HG03135 (cell line): ENCODE measurements around the gene TPM1.

Source experiments
- ATAC-seq: cut with Tn5 transposase; IDR thresholded peaks from one replicate; pipeline ENCODE4 v1.9.1; 2021; ENCODE audit warnings: mild to moderate bottlenecking, moderate library complexity; ENCODE audit not compliant: unreplicated experiment

TPM1 gene

DNA sequence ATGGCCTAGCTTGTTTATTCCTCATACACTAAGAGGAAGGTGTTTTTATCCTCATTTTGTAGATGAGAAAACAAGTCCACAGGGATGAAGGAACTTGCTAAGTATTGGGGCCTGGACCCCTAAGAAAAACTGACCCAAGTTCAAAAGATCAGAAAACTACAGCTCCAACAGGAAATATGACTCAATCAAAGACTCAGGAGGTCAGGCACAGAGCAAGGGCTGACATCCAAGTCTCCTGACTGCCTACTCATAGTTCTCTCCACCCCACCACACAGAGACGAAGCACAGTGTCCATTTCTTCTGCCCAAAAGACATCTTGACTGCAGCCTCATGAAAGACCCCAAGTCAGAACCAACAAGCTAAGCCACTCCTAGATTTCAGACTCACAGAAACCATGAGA is 26.9 kb upstream of the TPM1 start:
- no peak for ATAC-seq

DNA sequence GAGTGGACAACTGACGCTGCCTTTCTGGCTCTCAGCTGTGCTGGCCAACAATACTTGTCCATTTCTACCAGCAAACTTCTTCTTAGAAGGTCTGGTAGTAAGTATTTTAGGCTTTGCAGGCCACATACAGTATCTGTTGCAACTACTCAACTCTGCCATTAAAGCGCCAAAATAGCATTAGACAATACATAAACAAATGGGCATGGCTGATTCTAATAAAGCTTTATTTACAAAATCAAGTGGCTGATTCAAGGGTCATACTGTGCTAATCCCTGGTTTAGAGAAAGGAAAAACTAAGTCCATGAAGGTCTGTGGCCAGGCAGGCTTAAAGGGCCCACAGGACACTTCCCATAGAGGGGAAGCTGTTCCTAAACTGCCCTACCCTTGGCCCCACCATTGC is 26.3 kb upstream of the TPM1 start:
- ATAC-seq: no peak

DNA sequence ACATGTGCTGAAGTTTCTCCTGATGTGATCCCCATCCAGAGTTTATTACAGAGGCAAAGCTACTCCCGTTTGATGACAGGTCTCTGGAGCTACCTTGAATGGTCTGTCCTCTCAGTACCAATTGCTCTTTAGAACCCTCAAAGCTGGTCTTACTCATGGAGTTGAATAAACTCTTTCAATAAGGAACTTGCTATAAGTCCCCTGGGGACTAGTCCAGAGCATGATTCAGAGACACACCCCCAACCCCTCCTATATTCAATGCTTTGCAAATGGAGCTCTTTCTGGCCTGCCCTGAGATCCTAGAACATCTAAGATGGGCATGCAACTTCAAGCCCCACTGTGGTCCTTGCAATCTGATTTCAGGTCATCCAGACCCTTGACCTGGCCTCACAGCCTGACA is 23.9 kb upstream of the TPM1 start:
- no peak for ATAC-seq

DNA sequence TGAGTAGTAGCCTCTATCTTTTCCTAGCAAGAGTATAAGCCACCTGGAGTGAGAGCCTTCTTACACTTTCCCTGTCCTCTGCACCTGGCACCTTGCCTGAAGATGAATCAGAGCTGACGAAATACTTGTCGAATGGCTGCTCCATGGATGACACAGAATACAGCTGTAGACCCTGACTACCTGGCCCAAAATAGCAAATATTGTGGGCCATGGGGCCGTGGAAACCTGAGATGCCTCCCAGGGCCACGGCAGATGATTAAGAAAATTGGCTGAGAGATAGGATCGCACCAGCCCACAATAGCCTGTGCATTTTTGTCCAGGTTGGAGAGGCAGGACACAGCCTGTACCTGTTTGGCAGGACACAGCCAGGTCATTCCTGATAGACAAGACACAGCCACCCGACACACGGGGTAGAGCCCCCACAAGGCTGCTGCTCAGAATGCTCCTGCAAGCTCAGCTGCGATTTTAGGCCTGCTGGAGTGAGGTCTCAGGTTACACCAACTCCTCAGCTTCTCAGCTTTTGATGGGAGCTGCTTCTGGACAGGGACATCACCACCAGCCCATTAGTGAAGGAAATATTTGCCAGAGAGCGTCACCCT is 22.9 kb upstream of the TPM1 start:
- no peak for ATAC-seq

DNA sequence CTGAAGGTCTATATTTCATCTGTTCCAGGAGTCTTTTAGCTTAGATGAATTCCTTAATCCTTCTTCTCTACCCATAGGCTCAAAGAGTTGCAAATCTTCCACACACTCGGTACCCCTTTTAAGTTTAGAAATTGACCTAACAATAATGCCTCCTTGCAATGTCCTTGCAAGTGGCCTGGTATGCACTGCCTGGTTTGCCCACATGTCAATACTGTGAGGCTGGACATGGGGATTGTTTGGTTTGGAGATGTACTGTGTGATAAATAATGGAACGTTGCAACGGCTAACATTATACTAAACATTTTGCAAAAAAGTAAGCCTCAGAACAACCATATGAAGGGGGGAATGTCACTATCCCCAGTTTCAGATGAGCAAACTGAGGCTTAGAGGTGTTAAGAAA is 22.4 kb upstream of the TPM1 start:
- no peak for ATAC-seq

DNA sequence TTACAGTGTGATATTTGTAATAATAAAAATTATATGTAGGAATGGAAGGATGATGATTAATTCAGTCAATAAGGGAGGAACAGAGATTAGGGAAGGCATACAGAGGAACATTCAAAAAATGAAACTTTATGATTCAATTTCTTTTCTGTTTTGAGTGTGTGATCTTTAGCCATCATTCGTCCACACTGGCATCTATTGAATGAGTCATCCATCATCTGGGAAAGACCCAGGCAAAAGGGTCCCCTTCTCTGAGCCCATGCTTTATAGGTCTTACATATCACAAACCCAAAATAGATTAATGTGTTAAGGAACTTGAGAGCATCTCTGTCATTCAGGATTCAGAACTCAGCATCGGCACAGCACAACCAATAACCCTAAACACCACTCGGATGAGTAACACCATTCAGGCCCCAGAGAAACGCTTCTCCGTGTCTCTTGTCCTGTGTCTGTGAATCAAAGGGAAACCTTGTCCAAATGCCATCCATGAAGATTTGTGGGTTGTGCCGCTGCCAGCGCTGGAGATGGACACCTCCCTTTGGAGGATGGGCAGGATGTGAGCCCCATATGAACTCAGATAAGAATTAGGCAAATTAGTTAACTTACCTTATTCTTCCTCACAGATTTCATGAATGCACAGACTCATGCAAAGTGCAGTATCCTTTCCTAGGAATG is 21.7 kb upstream of the TPM1 start:
- ATAC-seq: no peak

DNA sequence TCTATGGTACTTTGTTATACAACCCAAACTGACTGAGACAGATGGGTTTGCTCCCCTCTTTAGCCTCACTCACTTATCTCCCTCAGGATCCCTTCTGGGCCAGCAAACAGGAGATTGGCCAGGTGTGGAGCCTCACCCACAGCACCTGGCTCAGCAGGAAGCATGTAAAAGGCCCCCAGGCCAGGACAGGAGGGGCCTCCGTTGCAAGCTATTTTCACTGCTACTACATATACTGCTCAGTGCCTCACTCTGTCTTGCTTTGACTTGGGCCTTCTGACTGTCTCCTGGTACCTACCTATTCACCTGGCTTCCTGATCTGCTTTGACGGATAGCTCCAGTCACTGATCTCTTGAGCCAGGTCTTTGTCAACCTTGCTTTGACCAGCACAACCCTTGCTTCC is 20.4 kb upstream of the TPM1 start:
- ATAC-seq: no peak

DNA sequence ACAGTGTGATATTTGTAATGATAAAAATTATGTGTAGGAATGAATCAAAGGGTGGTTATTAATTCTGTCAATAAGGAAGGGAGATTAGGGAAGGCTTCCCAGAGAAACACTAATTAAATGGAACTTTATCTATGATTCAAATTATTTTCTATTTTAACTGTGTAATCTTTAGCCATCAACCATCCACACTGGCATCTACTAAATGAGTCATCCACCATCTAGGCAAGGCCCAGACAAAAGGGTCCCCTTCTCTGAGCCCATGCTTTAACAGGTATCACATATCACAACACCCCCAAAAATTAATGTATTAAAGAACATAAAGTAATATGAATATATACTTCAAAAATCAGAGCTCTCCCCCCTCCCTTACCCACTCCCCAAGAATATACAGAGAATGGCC is 19.9 kb upstream of the TPM1 start:
- ATAC-seq: no peak

DNA sequence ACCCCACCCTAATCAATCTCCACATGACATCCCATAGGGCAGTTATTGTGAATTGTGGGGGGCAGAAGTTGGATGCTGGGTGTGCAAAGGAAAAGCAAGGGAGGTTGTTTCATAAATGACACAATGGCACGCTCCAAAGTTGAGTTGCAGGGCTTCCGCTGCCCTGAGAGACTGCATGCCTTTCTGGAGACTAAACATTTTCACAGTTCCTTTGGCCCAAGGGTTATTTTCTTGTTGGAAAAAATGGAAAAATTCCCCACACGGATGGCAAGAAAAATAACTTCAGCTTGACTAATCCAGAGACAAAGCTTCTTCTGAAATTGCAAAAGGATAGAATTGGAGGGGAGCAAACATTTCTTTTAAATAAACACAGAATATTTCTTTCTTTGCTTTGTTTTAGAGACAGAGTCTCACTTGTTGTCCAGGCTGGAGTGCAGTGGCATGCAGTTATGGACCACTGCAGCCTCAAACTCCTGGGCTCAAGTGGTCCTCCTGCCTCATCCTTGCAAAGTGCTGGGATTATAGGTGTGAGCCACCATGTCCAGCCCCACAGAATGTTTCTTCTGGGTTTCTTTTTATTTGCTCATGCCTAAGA is 19.1 kb upstream of the TPM1 start:
- ATAC-seq: no peak

DNA sequence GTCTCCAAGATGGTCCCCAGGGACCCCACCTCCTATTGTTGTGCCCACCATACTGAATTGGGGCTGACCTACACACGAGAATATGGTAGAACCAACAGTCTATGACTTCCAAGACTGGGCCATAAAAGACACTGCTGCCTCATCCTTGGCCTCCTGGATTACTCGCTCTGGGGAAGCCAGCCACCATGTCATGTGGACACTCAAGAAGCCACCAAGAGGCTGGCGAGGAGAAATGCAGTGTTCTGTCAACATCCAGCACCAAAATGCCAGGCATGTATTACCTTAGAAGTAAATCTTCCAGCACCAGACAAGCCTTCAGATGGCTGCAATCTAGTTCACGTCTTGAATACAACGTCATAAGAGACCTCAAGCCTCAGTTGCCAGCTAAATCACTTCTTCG is 17.1 kb upstream of the TPM1 start:
- ATAC-seq: no peak

DNA sequence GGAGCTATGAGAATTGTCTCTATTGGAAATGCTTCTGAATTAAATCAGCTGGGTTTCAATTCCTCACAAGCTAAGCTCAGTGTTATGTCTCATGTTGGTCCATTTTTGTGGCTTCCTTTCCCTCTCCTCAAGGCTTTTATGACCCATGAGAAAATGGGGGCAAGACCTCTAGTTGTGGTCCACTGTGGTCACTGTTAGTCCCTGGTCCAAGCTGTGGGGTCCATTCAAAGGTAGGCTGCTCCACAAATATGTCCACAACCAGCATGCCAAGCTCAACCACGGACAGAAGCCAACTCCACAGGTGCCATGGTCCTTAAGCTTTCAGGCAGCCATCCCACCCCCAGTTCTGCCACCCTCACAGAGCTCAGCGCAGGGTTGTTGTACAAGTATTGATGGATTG is 14.9 kb upstream of the TPM1 start:
- no peak for ATAC-seq

DNA sequence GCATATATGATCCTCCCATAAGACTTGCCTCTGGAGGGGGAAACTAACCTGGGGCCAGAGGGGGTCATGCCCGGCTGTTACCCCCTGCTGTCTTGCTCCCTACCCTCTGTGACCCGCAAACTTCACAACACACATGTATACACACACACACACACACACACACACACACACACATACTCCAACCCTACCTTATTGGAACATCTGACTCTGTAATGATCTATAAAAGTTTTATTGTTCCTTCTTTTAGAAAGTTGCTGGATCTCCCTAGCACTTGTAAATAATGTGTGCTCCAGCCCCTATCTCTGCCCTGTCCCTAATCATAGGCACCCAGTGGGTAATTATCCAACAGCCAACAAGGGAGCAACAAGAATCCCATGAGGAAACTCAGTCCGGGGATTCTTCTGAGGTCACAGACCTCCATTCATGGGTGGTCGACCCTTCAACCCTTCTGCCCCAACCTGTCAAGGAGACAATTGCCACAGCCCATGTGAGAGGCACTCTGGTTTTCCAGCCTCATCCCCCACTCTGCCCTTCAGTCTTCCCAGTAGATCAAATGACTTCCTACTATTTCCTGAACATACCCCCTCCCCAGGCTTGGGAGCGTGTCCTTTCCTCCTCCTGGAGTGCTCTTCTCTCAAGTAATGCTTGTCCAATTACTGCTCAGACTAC is 14.0 kb upstream of the TPM1 start:
- no peak for ATAC-seq

DNA sequence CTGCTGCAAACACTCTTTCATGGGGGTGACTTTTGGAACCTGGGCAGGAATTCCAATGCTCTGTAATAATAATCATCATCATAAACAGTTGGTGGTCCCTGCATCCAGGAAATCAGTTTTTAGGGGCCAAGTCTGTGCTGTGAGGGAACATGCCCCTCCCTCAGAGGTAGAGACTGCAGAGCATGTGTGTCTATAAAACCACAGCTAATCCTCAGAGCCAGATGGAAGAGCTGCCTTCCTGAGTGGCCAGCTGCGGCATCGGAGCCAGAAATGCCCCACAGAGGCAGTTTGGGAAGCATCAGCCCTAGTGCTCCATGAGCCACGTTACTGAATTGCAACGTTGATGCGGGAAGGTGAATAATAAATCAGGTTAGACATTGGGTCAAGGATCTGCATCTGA is 12.9 kb upstream of the TPM1 start:
- ATAC-seq: no peak

DNA sequence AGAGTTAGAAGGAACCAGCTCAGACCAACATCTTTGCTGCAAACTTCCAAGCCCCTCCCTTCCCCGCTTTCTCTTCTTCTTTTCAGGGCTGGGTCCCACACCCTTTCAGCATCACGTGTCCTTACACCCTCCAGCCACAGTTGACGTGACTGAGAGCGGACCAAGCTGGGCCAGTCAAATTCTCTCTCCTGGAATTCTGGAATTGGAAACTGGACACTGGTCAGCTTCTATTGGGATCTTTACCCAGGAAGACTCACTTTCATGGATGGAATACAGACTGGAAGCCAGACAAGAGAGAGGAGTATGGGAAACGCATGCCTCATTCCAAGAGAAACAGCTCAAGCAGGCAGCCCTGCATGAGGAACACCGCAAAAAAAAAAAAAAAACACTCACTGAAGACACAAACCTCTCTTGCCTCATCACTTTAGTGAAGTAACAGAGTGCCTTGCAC is 12.4 kb upstream of the TPM1 start:
- no peak for ATAC-seq

DNA sequence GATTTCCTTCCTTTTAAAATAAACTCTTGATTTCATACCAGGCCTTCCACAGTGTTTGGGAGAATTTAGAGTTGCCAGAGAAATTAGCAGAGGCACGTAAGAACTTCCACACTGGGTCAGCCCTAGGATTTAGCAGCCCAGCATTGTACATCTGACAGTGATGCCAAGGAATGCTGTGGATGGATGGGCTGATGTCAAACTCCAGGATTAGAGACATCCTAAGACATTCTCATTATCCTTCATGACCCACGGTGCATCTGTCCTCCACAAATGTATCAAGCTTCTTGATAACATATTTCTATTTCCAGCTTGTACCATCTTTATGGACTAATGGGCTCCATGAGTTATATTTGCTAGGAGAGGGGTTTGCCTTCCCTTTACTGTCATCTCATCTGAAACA is 8.0 kb upstream of the TPM1 start:
- no peak for ATAC-seq

DNA sequence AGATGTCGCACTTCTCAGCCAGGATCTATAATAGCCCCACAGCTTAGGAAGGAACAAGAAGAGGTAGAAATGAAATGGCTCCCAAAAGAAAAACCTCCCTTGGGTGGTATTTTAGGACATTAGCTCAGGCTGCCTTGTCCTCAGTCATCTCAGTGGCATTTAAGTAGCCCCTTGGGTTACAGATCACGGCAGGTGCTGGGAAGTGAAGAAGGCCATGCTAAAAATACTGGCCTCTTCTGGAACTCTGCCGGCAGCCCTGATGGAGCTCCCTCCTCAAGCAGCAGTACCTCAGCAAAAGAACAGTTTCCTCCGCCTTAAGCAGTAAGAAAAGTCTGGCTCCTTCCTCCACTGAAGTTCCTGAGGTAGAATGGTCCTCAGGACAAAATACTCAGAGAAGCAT is 7.3 kb upstream of the TPM1 start:
- ATAC-seq: no peak

DNA sequence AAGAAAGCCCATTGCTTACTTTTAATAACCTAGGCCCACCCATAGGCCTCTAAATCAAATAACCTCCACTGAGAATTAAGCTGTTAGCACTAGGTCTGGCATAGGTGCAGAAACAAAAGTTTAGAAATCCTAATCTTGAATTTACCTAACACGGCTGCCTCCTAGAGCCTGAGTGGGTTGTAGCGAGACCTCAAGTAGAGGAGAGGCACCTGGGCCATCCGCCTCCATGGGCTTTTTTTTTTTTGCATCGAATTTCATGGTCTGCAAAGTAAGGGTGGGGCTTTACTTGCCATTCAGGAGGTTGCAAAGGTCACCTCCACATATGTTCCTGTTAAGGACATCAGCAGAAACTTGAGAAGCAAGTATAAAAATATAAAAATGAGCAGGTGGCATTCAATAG is 6.6 kb upstream of the TPM1 start:
- no peak for ATAC-seq

DNA sequence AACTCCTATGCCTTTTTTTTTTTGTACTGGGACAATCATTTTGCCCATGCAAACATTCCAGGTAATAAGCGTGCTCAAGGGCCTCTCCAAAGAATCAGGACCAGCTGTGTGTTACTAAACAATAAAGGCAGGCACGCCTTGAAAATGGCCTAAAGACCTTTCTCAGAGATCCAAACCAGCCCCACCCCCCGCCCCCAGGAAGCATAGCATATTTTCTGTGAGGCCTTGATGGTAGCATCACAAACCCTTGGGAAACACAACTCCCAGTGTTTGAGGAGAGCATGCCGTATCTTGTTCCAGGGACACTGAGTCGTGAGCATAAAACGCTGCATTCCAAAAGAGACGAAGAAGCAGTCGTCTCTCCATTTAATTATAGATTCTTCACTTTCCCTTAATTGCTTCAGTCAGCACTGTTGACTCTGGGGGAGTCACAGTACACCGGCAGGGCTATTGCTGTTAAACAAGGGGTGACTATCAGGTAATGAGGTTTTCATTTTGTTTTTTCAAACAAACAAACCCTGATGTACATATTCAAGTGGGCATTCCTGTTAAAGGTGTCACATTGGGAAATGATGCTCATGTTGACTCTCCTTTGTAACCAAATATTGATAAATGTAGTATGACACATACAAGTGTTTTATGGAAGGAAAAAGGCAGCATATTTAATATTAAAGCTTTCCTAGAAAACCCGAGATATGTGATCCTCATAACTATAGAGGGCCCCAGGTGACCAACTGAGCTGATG is 4.4 kb upstream of the TPM1 start:
- ATAC-seq: no peak

DNA sequence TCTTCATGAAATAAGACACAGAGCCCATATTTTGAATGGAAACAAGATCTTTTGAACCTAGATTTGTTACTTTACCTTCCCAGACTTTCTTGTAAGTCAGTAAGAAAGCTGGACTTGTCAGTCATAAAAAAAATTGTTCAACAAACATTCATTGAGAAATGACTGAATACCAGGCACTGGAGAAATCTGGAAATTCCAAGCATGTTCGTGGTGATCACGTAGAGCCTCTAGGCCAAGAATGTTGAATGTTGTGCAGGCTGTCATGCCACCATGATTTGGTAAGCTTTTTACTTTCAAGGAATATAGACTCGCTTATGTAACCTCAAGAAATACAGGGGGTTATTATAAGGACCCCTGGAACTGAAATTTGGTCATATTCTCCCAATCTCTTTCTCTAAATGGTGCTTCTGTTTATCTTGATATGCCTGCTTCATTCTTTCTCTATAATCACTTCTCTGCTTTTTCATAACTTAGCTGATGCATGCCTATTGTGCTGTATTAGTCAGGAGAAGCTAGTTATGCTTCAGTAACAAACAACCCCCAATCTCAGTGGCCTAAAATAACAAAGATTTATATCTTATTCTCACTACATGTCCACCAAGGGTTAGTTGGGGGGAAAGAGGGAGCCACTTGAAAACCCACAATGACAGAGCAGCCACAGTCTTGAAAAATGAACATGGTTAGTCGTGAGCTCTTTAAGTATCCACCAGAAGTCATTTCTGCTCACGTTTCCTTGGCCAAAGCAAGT is 3.4 kb upstream of the TPM1 start:
- no peak for ATAC-seq

DNA sequence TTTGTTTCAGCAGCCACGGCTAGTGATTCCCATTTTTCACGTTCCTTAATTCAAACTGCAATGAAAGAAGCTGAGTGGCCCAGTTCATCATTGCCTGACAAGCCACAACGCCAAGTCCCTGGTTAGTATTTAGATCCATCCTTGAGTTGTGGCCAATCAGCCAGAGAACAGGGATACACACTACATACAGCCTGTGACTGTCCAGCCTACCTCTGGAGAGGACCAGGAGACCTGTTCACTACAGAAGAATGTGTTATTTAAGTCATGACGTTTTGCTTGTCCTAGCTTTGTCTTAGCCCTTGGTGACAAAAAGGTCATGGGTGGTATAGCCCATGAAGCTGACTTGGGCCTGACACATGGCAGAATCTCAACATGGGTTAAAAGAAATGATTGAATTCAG is 2.7 kb upstream of the TPM1 start:
- no peak for ATAC-seq

DNA sequence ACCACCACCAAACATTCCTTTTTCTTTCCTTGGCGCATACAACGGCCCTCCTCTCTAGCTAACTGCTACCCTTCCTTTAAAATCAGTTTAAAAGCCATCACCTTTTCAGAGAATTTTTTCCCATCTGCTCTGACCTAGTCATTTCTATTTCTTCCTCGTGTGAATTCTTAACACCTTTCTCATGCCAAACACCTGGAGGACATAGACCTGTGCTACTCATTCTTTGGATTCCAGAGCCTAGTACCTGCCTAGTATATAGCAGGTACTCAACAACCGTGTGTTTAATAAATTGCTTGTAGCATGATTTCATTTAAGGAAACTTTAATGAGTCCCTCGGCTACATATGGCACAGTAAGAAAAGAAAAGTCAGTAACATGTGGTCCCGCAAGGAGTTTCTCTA is 2.0 kb upstream of the TPM1 start:
- no peak for ATAC-seq
